Placental pericyte (primary cell): ENCODE results near the gene TAF5. TPM values are rescaled to one million over a fixed set of nuclear protein-coding genes. Genes with fewer than 3 reads are reported as not detected.

Experiments
- total RNA-seq: library from RNA; depleted of rRNA; stranded (reverse); fragments of >200 nt; gene quantifications from 2 replicates; pipeline ENCODE4 v1.2.3, GENCODE V29; 2012

Gene TAF5
- 2.6 and 7.7 TPM in 2 replicates for total RNA-seq

DNA sequence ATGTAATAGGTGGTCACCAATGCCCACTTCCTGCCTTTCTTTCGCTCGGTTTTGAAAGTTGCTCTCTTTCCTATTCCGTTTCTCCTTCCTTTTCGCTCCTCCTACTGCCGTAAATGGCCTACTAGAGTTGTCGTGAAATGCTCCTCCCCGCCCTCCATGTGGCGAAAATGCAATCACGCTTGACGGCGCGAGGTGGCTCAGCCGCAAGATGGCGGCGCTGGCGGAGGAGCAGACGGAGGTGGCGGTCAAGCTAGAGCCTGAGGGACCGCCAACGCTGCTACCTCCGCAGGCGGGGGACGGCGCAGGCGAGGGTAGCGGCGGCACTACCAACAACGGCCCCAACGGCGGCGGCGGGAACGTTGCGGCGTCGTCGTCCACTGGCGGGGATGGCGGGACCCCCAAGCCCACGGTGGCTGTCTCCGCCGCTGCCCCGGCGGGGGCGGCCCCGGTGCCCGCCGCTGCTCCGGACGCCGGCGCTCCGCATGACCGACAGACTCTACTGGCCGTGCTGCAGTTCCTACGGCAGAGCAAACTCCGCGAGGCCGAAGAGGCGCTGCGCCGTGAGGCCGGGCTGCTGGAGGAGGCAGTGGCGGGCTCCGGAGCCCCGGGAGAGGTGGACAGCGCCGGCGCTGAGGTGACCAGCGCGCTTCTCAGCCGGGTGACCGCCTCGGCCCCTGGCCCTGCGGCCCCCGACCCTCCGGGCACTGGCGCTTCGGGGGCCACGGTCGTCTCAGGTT, at the start of gene TAF5:
Gene TAF5 (plus strand): TSS at position 195 of the 737 bp plus-strand sequence. CDS start 14 bp downstream, at position 209.

DNA sequence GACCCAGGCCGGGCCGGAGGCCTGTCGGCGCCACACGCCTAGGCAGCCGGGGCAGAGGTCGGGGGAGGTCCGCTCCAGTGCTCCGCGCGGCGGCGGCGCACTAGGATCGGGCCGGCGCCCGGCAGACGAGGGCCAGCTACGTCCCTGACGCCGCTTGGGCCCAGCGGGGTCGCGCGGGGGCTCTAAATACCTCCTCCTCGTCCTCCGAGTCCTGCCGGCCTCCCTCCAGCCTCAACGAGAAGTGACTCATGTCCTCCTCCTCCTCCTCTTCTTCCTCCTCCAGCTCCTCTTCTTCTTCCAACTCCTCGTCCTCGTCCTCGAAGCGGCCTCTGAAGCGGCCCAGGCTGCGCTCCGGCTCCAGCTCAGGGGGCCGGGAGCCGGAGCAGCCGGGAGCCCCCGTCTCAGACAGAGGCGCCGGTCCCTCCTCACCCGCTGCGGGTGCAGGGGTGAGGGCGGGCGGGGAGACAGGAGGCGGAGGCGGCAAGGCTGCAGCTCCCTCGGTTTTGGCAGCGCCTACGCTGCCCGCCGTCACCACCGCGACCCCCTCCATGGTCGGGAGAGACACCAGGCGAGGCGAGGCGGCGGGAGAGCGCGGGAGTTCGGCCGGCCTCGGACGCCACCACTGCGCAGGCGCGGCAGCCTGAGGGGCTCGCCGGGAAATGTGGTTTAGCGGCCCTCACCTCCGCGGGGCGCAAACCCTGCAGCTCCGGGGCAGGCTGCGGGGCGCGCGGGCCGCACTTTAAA, 17.1 kb upstream of the TAF5 start, which contains the start of gene PCGF6:
Gene PCGF6 (minus strand): TSS at position 624 of the 744 bp plus-strand sequence. CDS start 74 bp downstream, at position 550.

DNA sequence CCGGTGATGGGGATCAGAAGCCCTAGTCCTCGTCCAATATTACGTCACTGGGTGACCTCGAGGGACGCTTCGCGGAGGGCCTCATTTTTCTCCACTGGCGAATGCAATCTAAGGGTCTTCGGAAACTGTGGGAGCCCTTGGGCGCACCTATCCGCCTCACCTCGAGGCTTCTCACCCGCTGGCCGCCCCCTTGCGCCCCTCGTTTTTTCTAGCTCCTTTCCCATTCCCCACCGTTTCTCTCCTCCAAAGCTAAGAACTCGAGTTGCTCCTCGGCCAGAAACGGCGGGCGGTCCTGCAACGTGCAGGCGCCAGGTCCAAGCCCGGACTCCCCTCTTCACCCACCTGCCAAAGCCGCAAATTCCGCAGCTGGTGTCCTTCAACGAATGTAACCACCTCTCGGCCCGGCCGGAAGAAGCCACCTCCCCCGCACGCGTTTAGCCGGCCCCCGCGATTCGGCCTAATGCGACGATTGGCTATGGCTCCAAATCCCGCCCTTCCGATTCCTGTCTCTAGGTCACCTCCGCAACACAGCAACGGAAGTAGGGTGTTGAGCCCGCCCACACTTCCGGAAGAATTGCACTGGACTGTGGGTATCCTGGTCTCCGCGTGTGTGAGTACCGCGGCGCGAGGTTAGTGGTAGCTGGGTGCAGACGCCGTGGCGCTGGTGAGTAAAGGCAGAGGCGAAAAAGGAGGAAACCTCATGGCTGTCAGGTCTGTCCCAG, 28.5 kb downstream of the TAF5 start, which contains the start of the genes ATP5MK and PDCD11:
Gene ATP5MK (minus strand): TSS at position 409 of the 722 bp plus-strand sequence. CDS start 4,018 bp downstream, outside the sequence.
Gene PDCD11 (plus strand): TSS at position 560 of the 722 bp plus-strand sequence. CDS start 1,801 bp downstream, outside the sequence.

Other genes starting within 250 kb of the TAF5 start
- gene NT5C2, start 174.7 kb upstream of the TAF5 start, total RNA-seq: 59.3 and 89.7 TPM in 2 replicates
- under 0.01 TPM in 1 of 2 replicates, not detected in the other for gene RPEL1, start 122.1 kb upstream of the TAF5 start, total RNA-seq
- 0.66 and 3.7 TPM in 2 replicates for gene INA, start 90.8 kb upstream of the TAF5 start, total RNA-seq
- gene PCGF6, start 16.8 kb upstream of the TAF5 start, total RNA-seq: 9.8 and 14.6 TPM in 2 replicates
- 113 and 163 TPM in 2 replicates for gene ATP5MK, start 28.5 kb downstream of the TAF5 start, total RNA-seq
- 44.2 and 62.6 TPM in 2 replicates for gene PDCD11, start 28.6 kb downstream of the TAF5 start, total RNA-seq
- gene CALHM2, start 84.4 kb downstream of the TAF5 start, total RNA-seq: 26.3 and 33.2 TPM in 2 replicates
- not detected in 2 replicates for gene CALHM1, start 90.9 kb downstream of the TAF5 start, total RNA-seq
- not detected in 2 replicates for gene CALHM3, start 111.3 kb downstream of the TAF5 start, total RNA-seq
- 0.43 and 1.5 TPM in 2 replicates for gene NEURL1, start 125.7 kb downstream of the TAF5 start, total RNA-seq